HL-60/S4 treated with retinoic acid at 250 ng/mL for 4 days and 3 days (cell line): ENCODE data around the gene GTF2F2.
"Not testable (repeated sequence)": the region's sequence is repeated elsewhere in the genome, so short reads cannot be mapped to it uniquely, and the experiment has no call there.

ENCODE experiments used
- in situ Hi-C: fragments of 300-500 bp; cut with MboI; formaldehyde crosslinking; loops from 2 replicates; pipeline ENCODE4 v1.7.0; 2022; ENCODE audit warnings: low sequenced_read_pairs

The GTF2F2 gene

DNA sequence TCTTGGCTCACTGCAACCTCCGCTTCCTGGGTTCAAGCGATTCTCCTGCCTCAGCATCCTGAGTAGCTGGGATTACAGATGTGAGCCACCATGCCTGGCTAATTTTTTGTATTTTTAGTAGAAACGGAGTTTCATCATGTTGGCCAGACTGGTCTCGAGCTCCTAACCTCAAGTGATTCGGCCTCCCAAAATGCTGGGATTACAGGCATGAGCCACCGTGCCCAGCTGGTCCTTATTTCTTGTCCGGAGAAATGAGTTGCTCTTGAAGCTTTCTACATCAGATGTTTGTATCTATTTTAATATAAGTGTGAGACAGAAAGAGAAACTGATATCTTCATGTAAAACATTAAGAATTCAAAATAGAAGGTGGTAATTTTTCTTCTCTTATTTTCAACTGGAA lies 124.4 kb downstream of the GTF2F2 start:
- in situ Hi-C loops, result not testable (repeated sequence)

DNA sequence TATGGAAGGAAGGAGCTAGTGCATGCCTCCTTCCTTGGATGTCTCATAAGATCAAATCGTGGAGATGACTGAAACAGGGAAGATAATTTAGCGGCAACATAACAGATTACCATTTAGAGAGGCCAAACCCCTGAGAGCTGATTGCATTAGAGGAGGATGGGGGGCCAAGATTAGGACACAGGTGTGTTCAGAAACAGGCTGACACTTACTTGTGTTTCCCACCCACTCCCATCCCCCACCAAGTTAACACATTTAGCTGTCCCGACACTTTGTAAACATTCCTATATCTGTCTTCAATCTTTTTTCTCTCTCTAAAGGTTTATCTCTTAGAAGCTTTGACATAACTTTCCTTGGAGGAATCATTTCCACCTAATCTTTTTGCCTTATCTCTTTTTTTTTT lies 129.4 kb downstream of the GTF2F2 start:
- in situ Hi-C loops, result no loop called here

GRCh38 chr13:45254396-45254795 lies 134.1 kb downstream of the GTF2F2 start:
- in situ Hi-C loops, result no loop called here

DNA sequence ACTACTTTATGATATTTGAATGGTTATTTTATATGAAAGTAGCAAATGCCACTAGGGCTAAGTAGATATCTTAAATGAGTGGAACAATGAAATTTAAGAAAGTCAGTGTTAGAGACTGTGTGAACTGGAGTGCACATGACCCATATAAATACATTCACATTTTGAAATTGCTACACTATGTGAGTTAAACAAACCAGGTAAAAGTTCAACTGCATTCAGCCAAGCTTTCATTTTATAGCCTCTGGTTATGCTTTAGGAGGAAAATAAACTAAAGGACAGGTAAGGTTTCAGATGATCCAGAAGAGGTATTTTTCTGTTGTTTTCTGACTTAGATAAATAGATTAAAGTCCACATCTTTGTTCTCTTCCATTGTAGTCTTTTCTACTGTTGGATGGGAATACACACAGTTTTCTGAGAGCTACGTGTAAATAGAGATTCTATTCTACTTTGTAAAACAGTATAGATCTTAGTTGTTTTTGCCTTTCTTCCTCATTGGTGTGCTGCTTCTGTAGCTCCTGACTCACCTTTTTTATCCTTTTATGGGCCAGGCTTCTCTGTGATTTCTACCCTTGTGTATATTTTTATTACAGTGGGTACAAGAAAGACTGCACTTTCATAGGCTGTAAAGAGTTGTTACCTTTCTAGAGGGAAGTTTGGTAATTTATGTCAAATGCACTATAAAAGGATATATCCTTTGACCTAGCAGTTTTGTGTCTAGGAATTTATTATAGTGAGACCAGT lies 135.1 kb downstream of the GTF2F2 start:
- in situ Hi-C loops, result no loop called here

DNA sequence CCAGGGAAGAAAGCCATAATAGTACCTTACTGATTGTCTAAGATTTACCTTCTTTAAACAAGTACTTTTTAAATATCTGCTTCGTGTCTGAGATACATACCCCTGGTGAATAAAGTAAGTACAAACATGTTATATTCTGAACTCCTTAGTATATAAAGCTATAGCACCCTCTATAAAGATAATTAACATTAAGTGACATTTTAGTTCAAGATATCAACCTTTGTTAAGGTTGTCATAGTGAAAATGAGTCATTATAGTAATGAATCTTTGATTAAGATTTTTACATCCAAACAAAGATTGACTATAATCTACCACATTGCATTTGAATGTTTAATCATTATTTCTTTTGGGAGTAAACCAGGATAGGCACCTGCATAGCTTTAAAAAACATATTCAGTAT lies 135.9 kb downstream of the GTF2F2 start:
- in situ Hi-C loops, result no loop called here

- in situ Hi-C loops, result no loop called here
These were observed 137.5 kb downstream of the GTF2F2 start for GRCh38 chr13:45257638-45258333.

DNA sequence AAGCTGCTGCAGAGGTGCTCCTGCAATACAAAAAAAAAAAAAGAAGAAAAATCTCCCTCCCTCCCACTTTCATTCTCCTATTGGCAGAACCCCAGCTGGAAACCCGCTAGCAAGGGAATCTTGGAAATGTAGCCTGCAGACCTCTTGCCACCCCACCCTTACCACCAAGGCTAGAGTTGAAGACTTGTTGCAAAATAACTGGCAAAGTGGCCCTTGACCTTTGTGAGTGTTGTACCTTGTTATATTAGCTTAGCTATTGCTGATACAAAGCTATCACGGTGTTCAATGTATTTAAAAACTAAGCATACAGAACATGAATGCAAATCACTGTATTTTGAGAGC lies 138.0 kb downstream of the GTF2F2 start:
- in situ Hi-C loops, result no loop called here

DNA sequence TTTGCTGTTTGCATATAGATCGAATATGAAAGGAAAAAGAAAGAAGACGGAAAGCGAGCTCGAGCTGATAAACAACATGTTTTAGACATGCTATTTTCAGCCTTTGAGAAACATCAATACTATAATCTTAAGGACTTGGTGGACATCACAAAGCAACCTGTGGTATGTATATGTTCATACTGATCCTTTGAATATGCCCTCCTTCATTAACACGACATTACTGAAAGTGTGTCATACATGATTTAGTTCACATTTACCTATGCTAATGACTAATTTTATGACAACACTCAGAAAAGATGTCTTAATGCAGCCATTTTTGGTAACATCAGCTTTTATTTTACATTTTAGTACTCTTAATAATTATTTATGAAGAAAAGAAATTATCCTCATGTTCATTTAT lies 146.9 kb downstream of the GTF2F2 start:
- in situ Hi-C loops, result no loop called here

GRCh38 chr13:45269204-45269603 lies 148.9 kb downstream of the GTF2F2 start:
- in situ Hi-C loops, result no loop called here

- in situ Hi-C loops, result loop anchor here (25.0 kb wide), 1 partner anchor 790 kb away; no protein-coding TSS in a partner anchor
These were observed 156.6 kb downstream of the GTF2F2 start for GRCh38 chr13:45276913-45277312.

DNA sequence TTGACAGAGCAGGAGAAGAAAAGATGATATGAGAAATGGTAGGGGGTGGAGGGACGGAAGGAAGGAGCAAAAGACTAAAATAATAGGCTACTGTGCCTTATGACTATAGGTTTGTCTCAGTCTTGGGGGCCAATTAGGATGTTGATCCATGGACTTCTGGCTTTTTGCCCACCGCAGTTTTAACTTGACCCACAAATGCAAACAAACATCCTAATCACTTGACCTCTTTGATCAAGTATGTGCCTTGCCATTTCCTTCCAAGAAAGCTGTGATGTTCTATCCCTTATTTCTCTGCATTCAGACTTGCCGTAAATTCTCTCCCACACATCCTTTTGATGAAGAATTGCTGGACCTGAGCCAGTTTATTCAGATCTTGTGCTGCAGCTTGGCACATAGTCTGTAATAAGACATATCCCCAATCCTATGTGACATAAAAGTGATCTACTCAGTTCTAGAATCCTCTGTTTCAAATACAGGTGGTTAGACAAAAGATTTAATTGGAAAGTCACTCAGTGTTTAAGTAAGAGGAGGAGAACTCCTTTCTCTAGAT lies 157.9 kb downstream of the GTF2F2 start:
- in situ Hi-C loops, result loop anchor here (25.0 kb wide), 1 partner anchor 791 kb away; no protein-coding TSS in a partner anchor

DNA sequence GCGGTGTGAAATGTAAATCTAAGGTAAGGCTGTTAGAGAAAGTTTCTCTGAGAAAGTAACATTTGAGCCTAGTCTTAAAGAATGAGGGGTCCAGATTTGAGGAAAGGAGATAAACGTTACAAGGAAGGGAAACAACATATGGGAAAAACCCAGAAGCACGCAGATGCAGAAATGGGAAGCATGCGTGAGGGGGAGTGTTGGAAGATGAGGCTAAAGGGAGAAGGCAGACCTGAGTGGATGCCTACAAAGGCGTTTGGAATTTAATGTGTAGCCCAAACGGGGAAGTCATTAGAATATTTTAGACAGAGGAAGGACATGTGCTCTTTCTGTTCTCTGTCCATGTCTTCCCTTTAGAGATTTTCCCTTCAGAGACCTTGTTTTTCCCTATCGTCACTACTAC lies 159.7 kb downstream of the GTF2F2 start:
- in situ Hi-C loops, result loop anchor here (25.0 kb wide), 1 partner anchor 793 kb away; no protein-coding TSS in a partner anchor

- in situ Hi-C loops, result loop anchor here (25.0 kb wide), 1 partner anchor 794 kb away; no protein-coding TSS in a partner anchor
These were observed 160.7 kb downstream of the GTF2F2 start for GRCh38 chr13:45280751-45281634.

DNA sequence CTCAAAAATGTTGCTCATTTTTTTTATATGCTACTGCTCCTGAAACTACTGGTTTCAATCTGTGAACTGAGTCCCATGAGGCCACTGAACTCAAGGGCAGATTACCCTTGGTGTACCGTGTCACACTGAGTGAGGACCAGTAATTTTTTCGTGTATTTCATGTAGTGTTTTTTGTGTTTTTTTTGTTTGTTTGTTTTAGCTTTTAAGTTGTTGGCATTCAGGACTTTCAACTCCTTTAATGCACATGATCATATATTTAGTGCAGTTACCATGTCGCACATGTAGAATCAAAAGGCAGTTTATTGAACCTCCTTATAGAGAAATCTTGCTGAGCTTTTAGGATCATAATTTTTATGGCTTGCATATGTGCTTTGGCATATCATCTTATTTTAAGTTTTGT lies 162.7 kb downstream of the GTF2F2 start:
- in situ Hi-C loops, result loop anchor here (25.0 kb wide), 1 partner anchor 796 kb away; no protein-coding TSS in a partner anchor

DNA sequence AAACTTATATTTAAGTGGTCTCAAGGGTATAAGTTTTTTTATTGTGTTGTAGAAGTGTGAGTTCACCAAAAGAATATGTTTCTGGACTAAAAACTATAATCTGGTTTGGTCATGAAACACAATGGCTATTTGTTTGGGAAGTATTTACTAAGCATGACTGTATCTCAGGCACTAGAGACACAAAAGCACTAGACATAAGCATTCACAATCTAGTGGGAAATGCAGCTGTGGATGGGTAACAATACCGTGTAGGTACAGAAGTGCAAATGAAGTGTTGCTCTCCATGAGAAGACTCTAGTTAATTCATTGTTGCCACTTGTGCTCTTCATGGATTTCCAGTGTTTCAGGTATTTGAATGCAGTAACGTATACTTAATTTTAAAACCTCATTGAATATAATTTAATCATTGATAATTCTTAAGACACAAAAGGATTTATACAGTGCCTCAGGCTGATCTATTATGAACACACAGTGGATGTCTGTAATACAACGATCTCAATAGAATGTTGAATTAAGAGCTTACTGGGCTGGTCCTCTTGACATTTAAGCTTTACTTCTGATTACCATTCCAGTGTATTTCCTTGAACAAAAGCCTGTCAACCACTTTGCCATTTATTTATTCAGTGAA lies 169.7 kb downstream of the GTF2F2 start:
- in situ Hi-C loops, result loop anchor here (25.0 kb wide), 1 partner anchor 803 kb away; no protein-coding TSS in a partner anchor

GRCh38 chr13:45292176-45292575 lies 171.9 kb downstream of the GTF2F2 start:
- in situ Hi-C loops, result loop anchor here (25.0 kb wide), 1 partner anchor 805 kb away; no protein-coding TSS in a partner anchor

GRCh38 chr13:45295536-45295935 lies 175.2 kb downstream of the GTF2F2 start:
- in situ Hi-C loops, result loop anchor here (25.0 kb wide), 1 partner anchor 808 kb away; no protein-coding TSS in a partner anchor

DNA sequence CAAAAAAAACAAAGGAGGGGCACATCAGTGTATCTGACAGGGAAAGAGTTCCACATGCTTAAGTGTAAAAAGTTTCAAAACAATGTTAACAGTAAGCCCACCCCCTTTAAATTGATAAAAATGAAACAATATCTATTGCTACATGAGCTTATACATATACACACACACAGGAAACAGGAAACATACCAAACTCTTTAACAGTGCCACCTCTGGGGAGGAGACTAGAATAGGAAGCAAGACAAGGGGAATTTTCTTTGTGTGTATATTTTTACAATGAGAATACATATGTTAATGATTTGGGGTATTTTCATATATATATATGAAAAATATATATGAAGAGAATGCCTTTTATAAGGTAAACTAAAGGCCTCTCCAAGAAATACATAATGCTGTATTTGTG lies 175.9 kb downstream of the GTF2F2 start:
- in situ Hi-C loops, result loop anchor here (25.0 kb wide), 1 partner anchor 809 kb away; no protein-coding TSS in a partner anchor

GRCh38 chr13:45297456-45298205 lies 177.3 kb downstream of the GTF2F2 start:
- in situ Hi-C loops, result loop anchor here (25.0 kb wide), 1 partner anchor 810 kb away; no protein-coding TSS in a partner anchor
